NCI-H82 (cell line): ENCODE results near the gene DNASE1L2.
A peak's percentile ranks its signal among the peaks of the same experiment; 100 is the strongest.

Source experiments
- DNase-seq: peaks from one replicate; lab custom pipeline; 2025; lab: John Stamatoyannopoulos, UW

DNASE1L2 gene

GRCh38 chr16:2204416-2205103 lies 31.7 kb upstream of the DNASE1L2 start:
- no peak for DNase-seq

- peak; percentile 92 for DNase-seq
These were observed 30.9 kb upstream of the DNASE1L2 start, which contains the start of gene MLST8 for GRCh38 chr16:2205104-2205966. Gene MLST8 (plus strand): TSS chr16:2205454. CDS start chr16:2206086, 632 bp downstream.

- no peak for DNase-seq
These were observed 30.3 kb upstream of the DNASE1L2 start for GRCh38 chr16:2205967-2206313.

GRCh38 chr16:2206420-2206779 lies 29.8 kb upstream of the DNASE1L2 start:
- no peak for DNase-seq

GRCh38 chr16:2206780-2207433 lies 29.3 kb upstream of the DNASE1L2 start:
- peak; percentile 27 for DNase-seq

- no peak for DNase-seq
These were observed 28.4 kb upstream of the DNASE1L2 start for GRCh38 chr16:2207872-2208271.

- DNase-seq: peak; percentile 61
These were observed 27.9 kb upstream of the DNASE1L2 start for GRCh38 chr16:2208308-2208707.

GRCh38 chr16:2208772-2209171 lies 27.5 kb upstream of the DNASE1L2 start:
- DNase-seq: no peak

GRCh38 chr16:2209258-2210008 lies 26.8 kb upstream of the DNASE1L2 start:
- DNase-seq: peak; percentile 80

GRCh38 chr16:2210009-2210332 lies 26.3 kb upstream of the DNASE1L2 start:
- DNase-seq: no peak

- peak; percentile 40 for DNase-seq
These were observed 25.6 kb upstream of the DNASE1L2 start, which contains the start of gene BRICD5 for GRCh38 chr16:2210386-2211365. Gene BRICD5 (minus strand): TSS chr16:2210863. CDS start chr16:2210833, 30 bp downstream.

- DNase-seq: peak; percentile 46
These were observed 24.3 kb upstream of the DNASE1L2 start for GRCh38 chr16:2211923-2212347.

GRCh38 chr16:2212362-2213324 lies 23.6 kb upstream of the DNASE1L2 start:
- peak; percentile 25 for DNase-seq

- DNase-seq: no peak
These were observed 22.2 kb upstream of the DNASE1L2 start for GRCh38 chr16:2213817-2214718.

- DNase-seq: no peak
These were observed 21.6 kb upstream of the DNASE1L2 start, which contains the start of gene PGP for GRCh38 chr16:2214719-2214968. Gene PGP (minus strand): TSS chr16:2214840. CDS start chr16:2214777, 63 bp downstream.

GRCh38 chr16:2216330-2216729 lies 19.9 kb upstream of the DNASE1L2 start:
- DNase-seq: no peak

- peak; percentile 100 for DNase-seq
These were observed 12.9 kb upstream of the DNASE1L2 start, which contains the start of gene E4F1 for GRCh38 chr16:2223221-2223941. Gene E4F1 (plus strand): TSS chr16:2223591. CDS start chr16:2223614, 23 bp downstream.

GRCh38 chr16:2223942-2224486 lies 12.2 kb upstream of the DNASE1L2 start:
- DNase-seq: peak; percentile 72
